ENCODE data around the gene KCNJ16.

DNA sequence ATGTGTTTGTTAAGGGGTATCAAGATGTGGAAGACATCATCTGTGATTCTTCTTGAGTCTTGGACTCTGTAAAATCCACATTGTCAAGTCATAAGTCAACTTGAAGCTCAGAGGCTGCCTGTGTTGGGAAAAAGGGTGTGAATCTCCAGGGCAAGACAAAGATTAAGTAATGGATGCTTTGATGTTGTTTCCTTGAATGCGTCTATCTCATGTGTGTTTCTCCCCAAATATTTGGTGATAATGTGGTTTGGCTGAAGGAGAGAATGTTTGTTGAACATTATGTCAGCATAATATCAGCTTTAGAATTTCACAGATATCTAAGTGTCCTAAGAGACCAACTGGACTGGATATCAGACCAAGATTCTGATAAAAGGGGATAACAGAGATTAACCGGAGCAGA lies 24.1 kb upstream of the KCNJ16 start:
- TF ChIP-seq CTCF (IDR thresholded peaks at IDR 0.05) (no peak), POLR2A (IDR thresholded peaks at IDR 0.05) (no peak)

All from body of pancreas (tissue), 4 donors.